Measurements from ENCODE around the gene SLC29A2.
A peak's percentile ranks its signal among the peaks of the same experiment; 100 is the strongest.

SLC29A2 gene

GRCh38 chr11:66335531-66336233 is 35.9 kb downstream of the SLC29A2 start:
- no peaks in the 10 kb centered on the region for H3K9me3 Mint-ChIP-seq
- peaks cover 8% of the 10 kb centered on the region for H3K36me3 Mint-ChIP-seq (ENCODE audit: low read depth)
- peak overlapping the region; percentile 66 for H3K4me3 Mint-ChIP-seq
- H3K27ac Mint-ChIP-seq, result peak overlapping the region; percentile 65
- no peaks in the 10 kb centered on the region for H3K27me3 Mint-ChIP-seq (ENCODE audit: low read depth)
- peaks cover 11% of the 10 kb centered on the region for H3K4me1 Mint-ChIP-seq (ENCODE audit: low read depth)

- no peaks in the 10 kb centered on the region for H3K9me3 Mint-ChIP-seq
- H3K36me3 Mint-ChIP-seq (ENCODE audit: low read depth), result peaks cover 8% of the 10 kb centered on the region
- H3K27ac Mint-ChIP-seq, result peak overlapping the region; percentile 65
- H3K27me3 Mint-ChIP-seq (ENCODE audit: low read depth), result no peaks in the 10 kb centered on the region
- no peak overlapping the region for H3K4me3 Mint-ChIP-seq
- peaks cover 11% of the 10 kb centered on the region for H3K4me1 Mint-ChIP-seq (ENCODE audit: low read depth)
Observed at GRCh38 chr11:66334605-66335442, 36.7 kb downstream of the SLC29A2 start.

- H3K27ac Mint-ChIP-seq, result no peak overlapping the region
- no peak overlapping the region for H3K4me3 Mint-ChIP-seq
- H3K27me3 Mint-ChIP-seq (ENCODE audit: low read depth), result no peaks in the 10 kb centered on the region
- peaks cover 11% of the 10 kb centered on the region for H3K4me1 Mint-ChIP-seq (ENCODE audit: low read depth)
- no peaks in the 10 kb centered on the region for H3K9me3 Mint-ChIP-seq
- H3K36me3 Mint-ChIP-seq (ENCODE audit: low read depth), result peaks cover 6% of the 10 kb centered on the region
Observed at GRCh38 chr11:66333896-66334604, 37.5 kb downstream of the SLC29A2 start.

- no peak overlapping the region for H3K4me3 Mint-ChIP-seq
- peaks cover 15% of the 10 kb centered on the region for H3K4me1 Mint-ChIP-seq (ENCODE audit: low read depth)
- H3K27ac Mint-ChIP-seq, result no peak overlapping the region
- H3K9me3 Mint-ChIP-seq, result no peaks in the 10 kb centered on the region
- no peaks in the 10 kb centered on the region for H3K27me3 Mint-ChIP-seq (ENCODE audit: low read depth)
- H3K36me3 Mint-ChIP-seq (ENCODE audit: low read depth), result peaks cover 4% of the 10 kb centered on the region
Observed at GRCh38 chr11:66333220-66333877, 38.2 kb downstream of the SLC29A2 start.

GRCh38 chr11:66332371-66333219 is 39.0 kb downstream of the SLC29A2 start:
- H3K27me3 Mint-ChIP-seq (ENCODE audit: low read depth), result no peaks in the 10 kb centered on the region
- no peak overlapping the region for H3K27ac Mint-ChIP-seq
- no peak overlapping the region for H3K4me3 Mint-ChIP-seq
- no peaks in the 10 kb centered on the region for H3K9me3 Mint-ChIP-seq
- peaks cover 4% of the 10 kb centered on the region for H3K36me3 Mint-ChIP-seq (ENCODE audit: low read depth)
- peaks cover 21% of the 10 kb centered on the region for H3K4me1 Mint-ChIP-seq (ENCODE audit: low read depth)

- H3K27ac Mint-ChIP-seq, result no peak overlapping the region
- H3K4me3 Mint-ChIP-seq, result no peak overlapping the region
- no peaks in the 10 kb centered on the region for H3K36me3 Mint-ChIP-seq (ENCODE audit: low read depth)
- H3K4me1 Mint-ChIP-seq (ENCODE audit: low read depth), result peaks cover 23% of the 10 kb centered on the region
- no peaks in the 10 kb centered on the region for H3K27me3 Mint-ChIP-seq (ENCODE audit: low read depth)
- H3K9me3 Mint-ChIP-seq, result no peaks in the 10 kb centered on the region
Observed at GRCh38 chr11:66331542-66332370, 39.8 kb downstream of the SLC29A2 start.

- no peaks in the 10 kb centered on the region for H3K36me3 Mint-ChIP-seq (ENCODE audit: low read depth)
- H3K27me3 Mint-ChIP-seq (ENCODE audit: low read depth), result no peaks in the 10 kb centered on the region
- no peaks in the 10 kb centered on the region for H3K9me3 Mint-ChIP-seq
- H3K27ac Mint-ChIP-seq, result no peak overlapping the region
- H3K4me1 Mint-ChIP-seq (ENCODE audit: low read depth), result peaks cover 20% of the 10 kb centered on the region
- H3K4me3 Mint-ChIP-seq, result no peak overlapping the region
Observed at GRCh38 chr11:66330931-66331330, 40.6 kb downstream of the SLC29A2 start.

DNA sequence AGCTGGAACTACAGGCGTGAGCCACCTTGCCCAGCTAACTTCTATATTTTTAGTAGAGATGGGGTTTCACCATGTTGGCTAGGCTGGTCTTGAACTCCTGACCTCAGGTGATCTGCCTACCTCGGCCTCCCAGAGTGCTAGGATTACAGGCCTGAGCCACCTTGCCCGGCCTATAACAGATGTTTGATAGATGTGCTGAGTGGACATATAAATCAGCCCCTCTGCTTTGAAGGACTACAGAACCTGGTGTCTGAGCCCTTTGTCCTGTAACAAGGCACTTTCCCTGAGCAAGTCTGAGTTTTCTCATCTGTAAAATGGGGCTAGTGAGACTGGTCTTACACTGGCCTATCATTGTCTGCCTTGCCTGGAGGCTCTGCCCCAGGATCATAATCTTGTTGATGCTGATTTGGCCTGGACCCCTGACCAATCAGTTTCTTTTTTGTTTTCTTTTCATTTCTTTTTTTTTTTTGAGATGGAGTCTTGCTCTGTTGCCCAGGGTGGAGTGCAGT is 42.3 kb downstream of the SLC29A2 start:
- Mint-ChIP-seq H3K4me1 (ENCODE audit: low read depth) (peaks cover 25% of the 10 kb centered on the region), H3K27ac (no peak overlapping the region), H3K36me3 (ENCODE audit: low read depth) (no peaks in the 10 kb centered on the region)

DNA sequence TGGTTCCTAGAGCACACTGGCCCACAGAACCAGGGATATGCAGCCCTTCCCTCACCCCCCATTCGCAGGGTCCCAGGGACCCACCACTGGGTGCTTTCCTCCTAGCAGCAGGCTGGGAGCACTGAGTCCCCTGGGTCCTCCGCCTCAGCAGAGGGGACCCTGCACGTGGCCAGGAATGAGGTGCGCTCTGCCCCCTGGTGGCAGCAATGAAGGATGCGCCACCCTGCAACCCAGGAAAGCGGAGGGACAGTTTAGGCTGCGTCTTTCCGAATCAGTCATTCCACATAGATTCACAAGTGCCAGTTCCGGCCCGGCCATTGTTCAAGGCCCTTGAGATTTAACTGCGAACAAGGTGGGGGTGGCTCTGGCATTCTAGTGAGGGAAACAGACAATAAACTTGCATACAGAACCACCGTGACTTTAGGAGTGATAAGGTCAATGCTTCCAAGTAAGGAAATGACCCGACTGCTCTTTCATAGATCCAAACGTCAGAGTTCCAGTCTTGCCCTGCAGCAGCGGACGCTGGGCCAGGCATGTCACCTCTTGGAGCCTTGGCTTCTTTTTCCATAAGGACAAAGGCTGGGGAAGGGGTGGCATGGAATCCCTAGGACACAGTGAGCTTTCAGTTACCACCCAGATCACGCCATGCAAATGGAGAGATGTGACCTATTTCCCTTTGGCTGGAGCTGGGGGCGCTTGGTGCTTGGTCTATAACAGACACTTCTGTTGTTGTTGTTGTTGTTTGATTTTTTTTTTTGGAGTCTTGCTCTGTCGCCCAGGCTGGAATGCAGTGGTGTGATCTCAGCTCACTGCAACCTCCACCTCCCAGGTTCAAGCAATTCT is 43.0 kb downstream of the SLC29A2 start:
- H3K9me3 Mint-ChIP-seq, result no peaks in the 10 kb centered on the region
- no peaks in the 10 kb centered on the region for H3K27me3 Mint-ChIP-seq (ENCODE audit: low read depth)
- no peak overlapping the region for H3K4me3 Mint-ChIP-seq
- peak overlapping the region; percentile 83 for H3K27ac Mint-ChIP-seq
- H3K36me3 Mint-ChIP-seq (ENCODE audit: low read depth), result no peaks in the 10 kb centered on the region
- peaks cover 25% of the 10 kb centered on the region for H3K4me1 Mint-ChIP-seq (ENCODE audit: low read depth)

More for the DNA sequence above, 42.3 kb downstream of the SLC29A2 start:
- H3K4me3 Mint-ChIP-seq, result no peak overlapping the region
- no peaks in the 10 kb centered on the region for H3K27me3 Mint-ChIP-seq (ENCODE audit: low read depth)
- H3K9me3 Mint-ChIP-seq, result no peaks in the 10 kb centered on the region

DNA sequence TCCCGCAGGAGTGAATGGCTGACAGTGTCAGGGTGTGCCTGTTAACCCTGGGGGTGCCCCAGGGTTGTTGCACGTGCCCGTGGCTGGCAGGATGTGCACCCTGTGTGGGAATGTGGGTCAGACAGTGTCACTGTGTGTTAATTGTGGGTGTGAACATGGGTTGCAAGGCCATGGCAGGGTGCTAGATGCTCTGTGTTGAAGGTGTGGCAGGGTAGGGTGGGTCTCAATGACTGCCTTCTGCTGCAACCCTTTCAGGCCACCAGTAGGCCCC is 43.6 kb downstream of the SLC29A2 start:
- Mint-ChIP-seq H3K27me3 (ENCODE audit: low read depth) (no peaks in the 10 kb centered on the region), H3K27ac (peak overlapping the region; percentile 83), H3K4me3 (no peak overlapping the region), H3K36me3 (ENCODE audit: low read depth) (no peaks in the 10 kb centered on the region), H3K9me3 (no peaks in the 10 kb centered on the region), H3K4me1 (ENCODE audit: low read depth) (peaks cover 25% of the 10 kb centered on the region)

DNA sequence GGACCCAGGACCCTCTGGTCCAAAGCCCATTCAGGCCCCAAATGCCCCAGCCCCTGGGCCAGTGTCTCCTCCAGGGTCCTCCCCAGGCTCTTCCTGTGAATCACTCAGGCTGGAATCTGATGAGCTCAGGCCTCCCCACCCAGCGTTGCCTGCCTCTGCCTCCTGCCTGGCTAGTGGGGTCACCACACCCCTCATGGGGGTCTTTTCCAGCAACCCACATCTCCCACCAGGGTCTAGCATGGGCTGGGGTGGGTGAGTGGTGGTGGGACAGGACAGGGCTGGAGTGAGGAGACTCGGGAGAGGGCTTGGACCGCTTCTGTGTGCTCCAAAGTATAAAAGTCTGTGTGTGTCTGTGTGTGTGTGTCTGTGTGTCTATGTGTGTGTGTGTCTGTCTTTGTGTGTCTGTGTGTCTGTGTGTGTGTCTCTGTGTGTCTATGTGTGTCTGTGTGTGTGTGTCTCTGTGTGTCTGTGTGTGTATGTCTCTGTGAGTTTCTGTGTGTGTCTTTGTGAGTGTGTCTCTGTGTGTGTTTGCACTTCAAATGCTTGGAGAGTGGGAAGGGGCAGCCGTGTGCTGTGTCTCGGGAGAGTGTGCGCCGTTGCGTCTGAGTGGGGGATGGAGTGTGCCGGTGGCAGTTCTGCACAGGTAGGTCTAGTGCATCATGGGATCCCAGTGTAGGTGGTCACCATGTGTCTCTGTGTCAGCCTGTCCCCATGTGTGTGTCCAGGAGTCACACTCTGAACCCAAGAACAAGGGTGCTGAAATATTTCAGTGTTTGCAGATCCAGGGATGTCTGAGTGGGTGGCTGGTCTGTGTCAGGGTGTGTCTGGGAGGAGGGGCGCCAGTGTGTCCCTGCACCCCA is 44.2 kb downstream of the SLC29A2 start:
- peak overlapping the region; percentile 58 for H3K4me3 Mint-ChIP-seq
- H3K27me3 Mint-ChIP-seq (ENCODE audit: low read depth), result no peaks in the 10 kb centered on the region
- no peaks in the 10 kb centered on the region for H3K36me3 Mint-ChIP-seq (ENCODE audit: low read depth)
- H3K27ac Mint-ChIP-seq, result peak overlapping the region; percentile 83
- no peaks in the 10 kb centered on the region for H3K9me3 Mint-ChIP-seq
- H3K4me1 Mint-ChIP-seq (ENCODE audit: low read depth), result peaks cover 26% of the 10 kb centered on the region
